Tibial nerve (tissue), 3 donors: ENCODE data around the gene LGR5.

ENCODE experiments used
- CTCF ChIP-seq, 5 experiments: fragments of 200-600 bp in 3 of 5; fragments of 450-650 bp in 2 of 5; sonication (generic) in 3 of 5; IDR thresholded peaks; one replicate each; pipeline ENCODE4 v1.5.1; 2016 to 2019; ENCODE audit warnings: antibody characterized with exemption in 5 of 5, mild to moderate bottlenecking in 3 of 5, moderate library complexity in 2 of 5
- POLR2A ChIP-seq, 2 donors: fragments of 450-650 bp; IDR thresholded peaks; one replicate each; pipeline ENCODE4 v1.6.1; 2017; ENCODE audit warnings: antibody characterized with exemption in 2 of 2, mild to moderate bottlenecking in 2 of 2, moderate library complexity in 2 of 2

GRCh38 chr12:71605039-71605438 is 165.4 kb downstream of the LGR5 start:
- TF ChIP-seq CTCF (IDR thresholded peaks at IDR 0.05) (no peak), POLR2A (IDR thresholded peaks at IDR 0.05) (no peak)
